H54 (cell line): Measurements from ENCODE around the gene TMEM200B.
"Not testable (repeated sequence)": the region's sequence is repeated elsewhere in the genome, so short reads cannot be mapped to it uniquely, and the experiment has no call there.

ENCODE experiments used
- DNase-seq: peaks from one replicate; pipeline ENCODE4 v3.0.0; 2011; ENCODE audit warnings: low spot score, mixed read lengths; ENCODE audit not compliant: insufficient read length
- FAIRE-seq: peaks from 3 replicates; lab custom pipeline; 2011; peaks lifted over from hg19 to GRCh38; lab: Jason Lieb, UNC
- POLR2A ChIP-seq: IDR thresholded peaks from 2 replicates; pipeline ENCODE4 v1.6.1; 2011; ENCODE audit warnings: low read depth, mild to moderate bottlenecking, low read length

Gene TMEM200B

GRCh38 chr1:29152046-29152805 lies 28.5 kb upstream of the TMEM200B start:
- no peak for TF ChIP-seq POLR2A
- FAIRE-seq = no peak
- no peak for DNase-seq

DNA sequence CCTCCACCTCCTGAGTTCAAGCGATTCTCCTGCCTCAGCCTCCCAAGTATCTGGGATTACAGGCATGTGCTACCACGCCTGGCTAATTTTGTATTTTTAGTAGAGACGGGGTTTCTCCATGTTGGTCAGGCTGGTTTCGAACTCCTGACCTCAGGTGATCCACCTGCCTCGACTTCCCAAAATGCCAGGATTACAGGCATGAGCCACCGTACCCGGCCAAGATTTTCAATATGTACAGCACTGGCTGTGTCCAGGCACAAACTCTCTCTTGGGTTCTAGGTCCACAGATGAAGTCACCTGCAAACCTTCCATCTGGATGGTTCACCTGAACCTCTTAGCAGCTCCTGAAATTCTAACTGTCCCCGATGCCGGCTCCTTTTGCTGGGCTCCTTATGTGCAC lies 26.6 kb upstream of the TMEM200B start:
- FAIRE-seq, DNase-seq: not testable (repeated sequence)

GRCh38 chr1:29148656-29149491 lies 25.2 kb upstream of the TMEM200B start:
- DNase-seq (no peak), FAIRE-seq (no peak)
- TF ChIP-seq POLR2A = no peak

DNA sequence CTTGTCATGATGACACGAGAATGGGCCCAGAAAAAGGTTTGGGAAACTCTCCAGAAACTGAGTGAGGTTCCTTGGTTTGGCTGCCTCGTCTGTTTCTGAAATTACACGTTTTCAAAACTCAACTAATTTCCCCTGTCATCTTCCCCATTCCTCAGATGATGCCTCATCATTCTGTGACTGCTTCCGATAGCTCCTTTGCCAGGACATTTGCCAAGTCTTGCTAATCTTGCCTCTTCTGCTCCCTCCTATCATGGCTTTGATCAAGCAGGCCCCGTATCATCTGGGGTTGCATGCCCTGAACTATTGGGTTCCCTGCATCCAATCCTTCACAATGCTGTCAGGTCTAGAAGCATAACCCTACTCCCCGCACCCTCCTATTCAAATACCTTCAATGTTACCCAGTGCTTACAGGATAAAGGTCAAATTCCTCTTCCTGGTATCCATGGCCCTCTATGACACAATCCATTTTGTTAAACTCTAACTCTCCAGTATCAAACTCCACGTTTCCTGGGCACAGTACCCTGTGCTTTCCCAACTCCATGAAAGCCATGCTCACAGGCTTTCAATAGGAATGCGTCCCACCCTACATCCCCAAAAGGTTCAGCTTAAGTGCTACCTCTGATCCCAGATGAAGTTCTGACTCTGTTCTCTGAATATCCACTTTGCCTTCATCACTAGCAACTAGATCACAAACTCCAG lies 22.2 kb upstream of the TMEM200B start:
- FAIRE-seq = peak; percentile 65
- no peak for DNase-seq
- no peak for TF ChIP-seq POLR2A

- DNase-seq = no peak
- TF ChIP-seq POLR2A = no peak
- no peak for FAIRE-seq
These were observed 20.5 kb upstream of the TMEM200B start for GRCh38 chr1:29144178-29144577.

GRCh38 chr1:29142714-29143113 lies 19.0 kb upstream of the TMEM200B start:
- FAIRE-seq (no peak), DNase-seq (no peak)
- TF ChIP-seq POLR2A = no peak

DNA sequence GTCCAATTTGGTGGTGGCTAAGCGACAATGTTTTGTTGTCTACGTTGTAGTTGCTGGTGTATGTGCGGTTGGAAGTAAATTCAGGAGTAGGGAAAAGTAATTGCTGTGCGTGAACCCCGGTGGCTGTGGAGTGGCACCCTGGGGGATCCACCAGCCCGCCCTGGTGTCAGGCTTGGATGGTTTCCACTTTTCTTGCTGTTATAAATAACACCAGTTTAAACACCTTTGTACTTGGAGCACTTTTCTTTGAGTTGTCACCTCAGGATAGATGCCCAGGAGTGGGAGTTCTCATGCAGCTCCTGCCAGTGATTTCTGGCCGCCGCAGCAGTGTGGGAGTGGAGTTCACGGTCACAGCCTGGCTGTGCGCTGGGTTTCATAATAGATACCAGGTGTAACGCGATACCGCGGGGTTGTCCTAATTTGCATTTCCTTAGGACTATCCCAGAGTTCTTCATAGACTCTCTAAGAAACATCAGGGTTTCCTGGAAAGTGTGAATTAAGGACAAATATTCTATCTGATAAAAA lies 12.8 kb upstream of the TMEM200B start:
- FAIRE-seq = no peak
- DNase-seq = no peak

GRCh38 chr1:29134695-29135028 lies 11.0 kb upstream of the TMEM200B start:
- FAIRE-seq (no peak), DNase-seq (no peak)
- TF ChIP-seq POLR2A = no peak

More for the DNA sequence above, 12.8 kb upstream of the TMEM200B start:
- no peak for TF ChIP-seq POLR2A

GRCh38 chr1:29133861-29134694 lies 10.4 kb upstream of the TMEM200B start:
- DNase-seq (no peak), FAIRE-seq (no peak)
- TF ChIP-seq POLR2A = no peak

DNA sequence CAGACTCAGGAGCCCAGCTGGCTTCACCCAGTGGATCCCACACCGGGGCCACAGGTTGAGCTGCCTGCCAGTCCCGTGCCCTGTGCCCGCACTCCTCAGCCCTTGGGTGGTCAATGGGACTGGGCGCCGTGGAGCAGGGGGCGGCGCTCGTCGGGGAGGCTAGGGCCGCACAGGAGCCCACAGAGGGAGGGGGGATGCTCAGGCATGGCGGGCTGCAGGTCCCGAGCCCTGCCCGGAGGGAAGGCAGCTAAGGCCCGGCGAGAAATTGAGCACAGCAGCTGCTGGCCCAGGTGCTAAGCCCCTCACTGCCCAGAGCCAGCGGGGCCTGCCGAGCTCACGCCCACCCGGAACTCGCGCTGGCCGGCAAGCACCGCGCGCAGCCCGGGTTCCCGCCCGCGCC lies 7.4 kb upstream of the TMEM200B start:
- not testable (repeated sequence) for DNase-seq

DNA sequence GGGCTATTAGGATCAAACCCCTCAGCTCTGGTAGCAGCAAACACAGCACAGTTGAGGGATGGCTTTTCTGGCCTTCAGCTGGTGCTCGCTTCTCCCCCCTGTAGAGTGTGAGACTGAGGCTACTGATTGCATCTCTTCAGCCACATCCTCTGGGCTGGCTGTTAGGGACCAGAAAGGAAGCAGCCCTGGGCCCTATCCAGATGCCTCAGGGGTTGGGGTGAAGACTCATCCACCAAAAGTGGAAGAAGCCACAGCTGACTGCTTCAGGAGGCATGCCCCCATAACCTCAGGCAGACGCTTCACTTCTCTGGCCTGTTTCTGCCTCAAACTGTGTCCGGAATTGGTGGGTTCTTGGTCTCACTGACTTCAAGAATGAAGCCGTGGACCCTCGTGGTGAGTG lies 6.2 kb upstream of the TMEM200B start:
- no peak for TF ChIP-seq POLR2A
- DNase-seq (no peak), FAIRE-seq (no peak)

More for the DNA sequence above, 7.4 kb upstream of the TMEM200B start:
- not testable (repeated sequence) for FAIRE-seq

GRCh38 chr1:29128739-29129138 lies 5.0 kb upstream of the TMEM200B start:
- FAIRE-seq (no peak), DNase-seq (no peak)
- no peak for TF ChIP-seq POLR2A

DNA sequence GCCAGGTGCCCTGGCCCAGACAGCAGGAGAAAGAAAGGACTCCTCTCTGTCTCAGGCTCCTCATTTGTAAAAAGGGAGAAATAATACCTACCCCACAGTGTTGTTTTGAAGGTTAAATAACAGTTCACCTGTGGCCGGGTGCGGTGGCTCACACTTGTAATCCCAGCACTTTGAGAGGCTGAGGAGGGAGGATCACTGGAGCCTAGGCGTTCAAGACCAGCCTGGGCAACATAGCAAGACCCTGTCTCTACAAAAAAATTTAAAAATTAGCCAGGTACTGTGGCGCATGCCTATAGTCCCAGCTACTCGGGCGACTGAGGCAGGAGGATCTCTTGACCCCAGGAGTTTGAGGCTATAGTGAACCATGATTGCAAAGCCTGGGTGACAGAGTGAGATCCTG lies 2.5 kb upstream of the TMEM200B start:
- no peak for TF ChIP-seq POLR2A
- DNase-seq = no peak
- no peak for FAIRE-seq
